Fibroblast of skin of left biceps (primary cell): Measurements from ENCODE around the gene FAM47C.
"Not testable (repeated sequence)": the region's sequence is repeated elsewhere in the genome, so short reads cannot be mapped to it uniquely, and the experiment has no call there.

ENCODE experiments used
- DNase-seq, 2 experiments: peaks; one replicate each; pipeline ENCODE4 v3.0.0-alpha.2; 2013; ENCODE audit warnings: low read depth in 2 of 2

Gene FAM47C

DNA sequence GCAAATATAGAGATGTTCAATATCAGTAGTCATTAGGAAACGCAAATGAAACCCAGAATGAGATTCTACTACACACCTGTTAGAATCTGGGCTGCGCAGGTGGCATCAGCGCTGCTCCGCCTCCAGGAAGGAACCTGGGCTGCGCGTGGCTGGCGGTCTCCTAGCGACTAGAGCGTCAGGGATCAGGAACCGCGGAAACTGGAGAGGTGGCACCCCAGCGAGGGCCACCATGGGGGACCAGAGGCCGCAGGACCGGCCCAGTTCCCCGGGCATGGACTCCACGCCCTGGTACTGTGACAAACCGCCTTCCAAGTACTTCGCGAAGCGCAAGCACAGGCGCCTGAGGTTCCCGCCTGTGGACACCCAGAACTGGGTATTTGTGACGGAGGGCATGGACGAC lies at the start of gene FAM47C:
FAM47C (plus strand) TSS at position 185 of the 400 bp plus-strand sequence; CDS start at position 230, 45 bp downstream.
- DNase-seq: not testable (repeated sequence)

DNA sequence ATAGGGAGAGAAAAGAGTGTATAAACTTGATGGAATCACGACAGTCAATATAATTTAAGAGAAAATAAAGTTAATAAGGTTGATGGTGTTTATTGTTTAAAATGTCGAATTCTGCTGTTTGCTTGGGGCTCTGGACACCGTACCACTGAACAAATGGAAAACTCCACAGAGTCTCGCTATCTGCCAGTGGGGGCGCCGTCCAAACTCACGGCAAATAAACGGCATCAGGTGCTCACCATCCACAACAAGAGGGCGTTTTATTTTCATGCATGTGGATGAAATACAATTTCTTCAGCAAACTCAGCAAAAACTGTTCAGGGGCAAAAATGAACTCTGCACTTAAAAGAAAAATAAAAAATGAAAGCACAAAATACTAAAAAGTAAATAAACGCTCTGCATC lies 46.6 kb upstream of the FAM47C start:
- DNase-seq: no peak

DNA sequence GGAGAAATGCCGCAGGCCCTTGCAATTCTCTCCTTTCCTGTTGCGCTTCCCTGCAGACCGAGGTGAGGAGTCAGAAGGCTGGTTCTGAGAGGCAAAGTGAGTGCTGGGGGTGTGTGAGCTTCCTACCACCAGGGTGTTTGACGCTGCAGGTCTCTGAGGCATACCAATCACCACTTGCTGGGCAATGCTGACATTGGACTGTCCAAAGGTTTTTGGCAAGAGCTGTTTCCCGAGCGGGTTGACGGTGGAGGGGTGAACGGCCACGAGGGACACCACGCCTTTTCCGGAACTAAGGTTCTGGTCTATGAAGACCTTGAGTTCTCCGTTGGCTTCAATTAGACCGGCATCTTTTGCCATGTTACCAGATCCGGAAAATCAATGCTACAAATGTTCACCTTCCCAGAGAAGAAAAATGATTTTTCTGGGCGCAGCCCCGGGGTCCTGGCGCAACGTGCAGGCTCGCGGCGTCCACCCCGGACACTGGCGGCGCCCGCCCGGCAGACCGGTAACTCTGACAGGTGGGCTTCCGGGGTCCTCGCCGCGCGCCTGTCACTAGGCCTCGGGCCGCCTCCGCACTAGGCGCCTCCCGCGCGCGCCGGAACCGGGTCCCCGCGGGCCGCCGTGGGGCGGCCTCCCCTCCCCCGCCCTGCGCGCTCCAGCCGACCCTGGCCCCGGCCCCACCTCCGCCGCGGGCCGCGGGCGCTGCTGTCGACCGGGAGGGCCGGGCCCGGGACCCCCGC lies 44.9 kb upstream of the FAM47C start:
- DNase-seq: no peak

DNA sequence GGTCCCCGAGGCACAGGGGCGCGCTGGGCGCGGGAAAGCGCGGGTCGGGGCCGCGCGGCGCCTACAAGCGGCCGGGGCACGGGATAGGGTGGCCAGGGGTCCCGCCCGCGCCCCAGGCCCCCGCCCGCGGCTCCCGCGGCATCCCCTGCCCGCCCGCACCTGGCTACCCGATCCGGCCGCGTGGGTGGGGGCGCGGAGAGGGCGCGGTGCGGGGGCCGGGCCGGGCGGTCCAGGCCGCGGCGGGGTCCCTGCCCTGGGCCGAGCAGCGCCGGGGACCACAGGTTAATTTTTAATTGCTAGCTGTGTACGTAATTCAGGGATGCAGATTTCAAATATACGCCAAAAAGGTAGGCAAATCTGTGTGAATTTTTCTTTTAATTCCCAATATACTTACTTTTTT lies 44.3 kb upstream of the FAM47C start:
- DNase-seq: no peak

DNA sequence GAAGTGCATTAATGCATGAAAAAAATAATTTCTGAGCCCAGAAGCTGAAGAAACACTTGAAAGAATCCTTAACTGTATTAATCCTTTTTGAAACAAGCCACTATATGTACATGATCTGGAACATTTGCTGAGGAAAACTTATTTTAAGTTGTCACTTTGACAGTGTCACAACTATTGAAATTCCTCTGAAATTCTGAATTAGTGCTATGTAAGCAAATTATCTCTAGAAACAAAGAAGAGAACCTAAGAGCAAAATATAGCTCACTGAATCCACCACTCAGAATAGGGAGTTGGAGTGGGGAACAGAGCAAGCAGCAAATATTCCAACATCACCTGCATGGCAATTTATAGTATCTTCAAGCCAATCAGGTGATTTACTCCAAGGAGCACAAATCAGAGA lies 34.6 kb upstream of the FAM47C start:
- no peak for DNase-seq

DNA sequence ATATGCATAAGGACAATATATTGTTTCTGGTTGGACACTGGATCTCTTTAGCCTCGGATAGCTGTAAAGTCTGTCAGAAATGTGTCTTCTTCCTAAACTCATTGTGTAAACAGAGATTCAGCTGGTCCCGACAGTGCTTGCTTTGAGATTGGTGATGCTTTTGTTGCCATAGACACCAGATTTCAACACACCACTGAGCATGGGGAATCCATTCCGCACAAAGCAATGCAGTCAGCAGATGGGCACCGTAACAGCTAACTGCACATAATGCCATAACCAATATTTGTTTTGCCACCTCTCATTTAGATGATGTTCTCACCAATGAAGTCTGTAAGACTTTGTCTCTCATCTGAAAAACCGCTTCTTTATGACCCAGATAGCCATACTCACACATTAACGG lies 33.3 kb upstream of the FAM47C start:
- DNase-seq: no peak

DNA sequence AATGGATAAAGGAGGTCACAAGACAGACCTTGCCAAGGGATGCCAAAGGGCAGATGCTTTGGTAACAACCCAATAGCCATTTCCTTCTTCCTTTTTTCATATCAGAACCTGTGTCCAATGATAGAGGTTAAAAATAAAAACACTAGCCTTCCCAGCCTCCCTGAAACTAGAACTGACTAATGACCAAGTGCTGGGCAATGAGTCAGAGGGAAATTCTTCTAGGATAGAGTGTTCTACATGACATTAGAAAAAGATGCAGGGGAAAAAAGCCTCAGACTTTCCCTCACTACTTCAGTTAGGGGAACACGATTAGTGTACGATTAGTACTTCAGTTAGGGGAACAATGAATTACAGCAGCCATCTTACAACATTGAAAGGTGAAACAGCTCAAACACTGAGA lies 29.3 kb upstream of the FAM47C start:
- DNase-seq: no peak

DNA sequence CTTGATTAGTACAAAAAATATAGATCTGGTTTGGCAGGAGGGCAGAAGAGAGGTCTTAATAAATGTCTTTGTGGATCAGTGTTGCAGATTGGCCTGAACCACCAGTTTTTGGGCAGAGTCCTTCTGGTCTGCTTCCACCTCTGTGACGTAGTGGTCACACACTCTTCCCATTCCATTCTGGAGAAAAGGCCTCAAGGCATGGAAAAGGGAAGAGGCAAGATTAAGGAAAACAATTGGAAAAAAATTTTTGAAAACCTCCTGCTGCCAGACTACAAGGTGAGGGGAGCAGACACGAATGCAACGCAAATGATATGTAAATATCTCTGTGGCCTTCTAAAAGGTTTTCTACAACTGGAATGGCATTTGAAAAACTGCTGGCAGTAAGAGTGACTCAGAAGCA lies 24.3 kb upstream of the FAM47C start:
- DNase-seq: no peak

DNA sequence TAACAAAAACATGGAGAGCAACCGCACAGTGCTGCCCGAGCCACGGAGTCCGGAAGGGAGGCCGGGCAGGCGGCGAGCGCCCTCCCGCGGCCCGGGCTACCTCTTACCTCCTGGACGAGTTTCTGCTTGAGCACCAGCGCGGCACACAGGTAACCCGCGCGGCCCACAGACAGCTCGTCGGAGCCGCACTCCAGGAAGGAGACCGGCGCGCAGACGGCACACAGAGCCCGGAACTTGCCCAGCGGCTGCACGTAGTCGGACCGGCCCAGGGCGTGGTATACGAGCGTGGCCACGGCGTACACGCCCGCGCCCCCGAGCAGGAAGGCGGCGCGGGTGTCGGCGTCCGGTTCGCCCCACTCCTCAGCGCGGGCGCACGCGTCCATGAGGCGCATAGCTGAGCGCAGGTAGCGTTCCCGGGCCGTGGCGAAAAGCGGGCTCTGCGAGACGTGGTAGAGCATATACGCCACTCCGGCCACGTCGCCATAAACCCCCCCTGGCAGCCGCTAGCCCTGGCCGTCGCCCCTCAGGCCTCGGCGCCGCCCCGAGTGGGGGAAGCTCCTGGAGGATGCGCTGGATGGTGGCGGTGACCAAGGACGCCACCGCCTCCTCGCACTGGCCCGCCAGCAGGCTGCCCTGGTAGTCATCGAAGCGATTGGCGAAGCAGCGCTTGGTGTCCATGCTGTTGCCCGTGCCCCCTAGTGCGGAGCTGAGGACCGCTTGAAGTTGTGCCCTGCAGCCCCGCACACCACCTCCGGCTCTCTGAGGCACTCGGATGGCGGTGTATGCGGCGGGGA lies 22.6 kb upstream of the FAM47C start:
- not testable (repeated sequence) for DNase-seq

DNA sequence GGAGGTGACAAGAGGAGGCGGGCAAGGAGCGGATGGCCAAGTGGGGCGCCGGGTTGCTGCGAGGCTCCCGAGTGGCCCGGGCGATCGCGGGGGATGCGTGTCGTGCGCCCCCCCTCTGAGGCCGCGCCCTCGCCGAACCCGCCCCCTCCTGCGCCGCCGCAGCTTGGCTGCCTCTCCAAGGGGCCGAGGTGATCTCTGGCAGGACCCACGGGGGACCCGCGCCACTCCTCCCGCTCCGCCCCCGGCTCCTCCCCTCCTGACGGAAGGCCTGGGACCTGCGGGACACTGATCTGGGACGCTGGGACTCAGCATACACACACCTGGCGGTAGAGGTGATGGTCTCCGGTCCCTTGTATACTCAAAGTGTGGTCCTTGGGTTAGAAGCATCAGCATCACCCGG lies 21.9 kb upstream of the FAM47C start:
- no peak for DNase-seq

DNA sequence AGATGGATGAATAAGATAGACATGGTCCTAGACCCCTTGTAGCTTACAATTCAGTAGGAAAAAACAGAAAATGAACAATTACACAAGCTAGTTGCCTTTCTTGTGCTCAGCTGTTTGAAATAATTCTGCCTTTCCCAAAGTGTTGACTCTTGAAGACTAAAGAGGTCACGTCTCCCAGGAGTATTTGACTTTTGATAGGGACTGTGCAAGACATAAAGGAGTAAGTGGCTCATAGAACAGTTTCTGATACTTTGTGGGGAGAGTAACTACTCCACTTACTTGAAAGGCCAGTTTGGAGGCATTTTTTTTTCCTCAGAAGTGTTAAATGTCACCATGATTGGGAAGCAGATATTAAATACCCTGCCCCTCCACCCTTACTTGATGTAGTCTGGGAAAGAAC lies 21.0 kb upstream of the FAM47C start:
- DNase-seq: not testable (repeated sequence)

DNA sequence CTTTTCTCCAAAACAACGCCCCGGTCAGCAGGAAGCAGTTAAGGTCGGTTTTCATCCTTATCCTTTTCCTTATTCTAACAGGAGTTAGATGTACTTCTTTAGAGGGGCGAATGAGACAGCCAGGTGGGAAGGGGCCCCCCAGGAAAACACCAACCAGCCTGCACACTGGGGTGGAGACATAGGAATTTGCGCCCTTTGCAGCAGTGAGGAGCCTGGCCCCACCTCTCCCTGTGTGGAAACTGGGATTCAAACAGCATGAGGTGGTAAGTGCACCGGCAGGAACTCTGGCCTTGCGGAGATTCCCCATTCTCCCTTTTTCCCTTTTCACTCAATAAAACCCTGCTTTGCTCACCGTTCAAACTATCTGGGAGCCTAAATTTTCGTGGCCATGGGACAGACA lies 8.0 kb upstream of the FAM47C start:
- no peak for DNase-seq

DNA sequence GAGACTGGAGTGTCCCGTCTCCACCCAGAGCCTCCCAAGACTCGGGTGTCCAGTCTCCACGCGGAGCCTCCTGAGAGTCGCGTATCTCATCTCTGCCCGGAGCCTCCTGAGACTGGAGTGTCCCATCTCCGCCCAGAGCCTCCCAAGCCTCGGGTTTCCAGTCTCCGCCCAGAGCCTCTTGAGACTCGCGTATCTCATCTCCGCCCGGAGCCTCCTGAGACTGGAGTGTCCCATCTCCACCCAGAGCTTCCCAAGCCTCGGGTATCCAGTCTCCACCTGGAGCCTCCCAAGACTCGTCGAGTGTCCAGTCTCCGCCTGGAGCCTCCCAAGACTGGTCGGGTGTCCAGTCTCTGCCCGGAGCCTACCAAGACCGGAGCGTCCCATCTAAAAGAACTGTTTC lies 2.3 kb downstream of the FAM47C start:
- no peak for DNase-seq

DNA sequence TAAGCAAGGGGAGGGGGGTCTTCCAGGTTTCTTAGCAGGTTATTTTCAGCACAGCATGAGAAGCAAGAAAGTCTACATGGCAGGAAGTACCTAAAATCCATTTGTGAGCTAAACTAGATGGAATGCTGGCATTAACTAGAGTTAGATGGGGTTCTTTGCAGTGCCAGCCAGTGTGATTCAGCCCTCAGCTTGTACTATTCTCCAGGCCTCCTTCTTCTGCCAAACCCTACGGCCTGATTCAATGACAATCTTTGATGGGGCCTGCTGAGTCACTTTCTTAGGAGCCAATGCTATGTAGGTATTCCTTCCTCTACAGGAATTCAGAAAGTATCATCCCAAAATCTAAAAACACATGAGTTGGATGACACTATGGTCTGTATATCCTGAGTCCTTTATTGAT lies 26.1 kb downstream of the FAM47C start:
- not testable (repeated sequence) for DNase-seq

DNA sequence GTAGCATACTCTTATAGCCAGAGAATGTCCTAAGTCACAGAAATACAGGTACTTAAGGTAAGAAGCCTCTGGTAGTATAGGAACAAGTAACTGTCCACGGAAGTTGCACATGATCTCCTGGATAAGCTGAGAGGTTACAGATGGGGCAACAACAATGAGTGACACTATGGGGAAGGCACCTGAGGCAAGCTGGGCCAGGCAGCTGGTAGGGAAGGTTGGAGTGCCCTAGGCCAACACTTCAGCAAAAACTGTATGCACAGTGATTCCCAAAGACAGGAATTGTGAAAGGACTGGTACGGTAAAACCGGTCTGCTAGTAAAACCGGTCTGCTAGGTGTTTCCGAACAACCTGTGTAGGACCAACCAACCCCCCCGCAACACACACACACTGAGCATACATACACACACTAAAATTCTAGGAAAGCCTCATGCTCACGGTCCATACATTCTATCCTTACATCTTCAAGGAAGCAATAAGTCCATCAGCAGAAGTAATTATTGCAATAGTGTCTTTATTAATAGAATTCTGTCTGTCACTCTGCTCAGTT lies 28.6 kb downstream of the FAM47C start:
- not testable (repeated sequence) for DNase-seq

DNA sequence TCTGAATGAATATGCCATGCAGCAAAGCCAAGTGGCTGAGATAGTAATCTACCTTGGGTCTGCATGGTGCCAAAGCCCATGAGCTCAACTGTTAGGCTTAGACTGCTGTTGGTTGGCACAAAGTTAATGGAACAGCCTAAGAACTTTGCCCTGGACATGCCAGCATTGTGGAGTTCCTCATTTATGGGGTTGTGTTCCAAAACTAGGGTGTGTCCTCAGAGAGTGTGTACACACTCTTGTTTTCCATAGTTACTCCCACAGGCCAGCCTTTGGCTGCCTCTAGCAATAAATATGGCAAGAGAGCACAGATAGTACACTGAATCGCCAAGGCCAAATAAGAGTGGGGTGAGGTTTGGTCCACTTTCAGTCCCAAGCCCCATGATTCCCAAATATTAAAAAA lies 30.6 kb downstream of the FAM47C start:
- not testable (repeated sequence) for DNase-seq

DNA sequence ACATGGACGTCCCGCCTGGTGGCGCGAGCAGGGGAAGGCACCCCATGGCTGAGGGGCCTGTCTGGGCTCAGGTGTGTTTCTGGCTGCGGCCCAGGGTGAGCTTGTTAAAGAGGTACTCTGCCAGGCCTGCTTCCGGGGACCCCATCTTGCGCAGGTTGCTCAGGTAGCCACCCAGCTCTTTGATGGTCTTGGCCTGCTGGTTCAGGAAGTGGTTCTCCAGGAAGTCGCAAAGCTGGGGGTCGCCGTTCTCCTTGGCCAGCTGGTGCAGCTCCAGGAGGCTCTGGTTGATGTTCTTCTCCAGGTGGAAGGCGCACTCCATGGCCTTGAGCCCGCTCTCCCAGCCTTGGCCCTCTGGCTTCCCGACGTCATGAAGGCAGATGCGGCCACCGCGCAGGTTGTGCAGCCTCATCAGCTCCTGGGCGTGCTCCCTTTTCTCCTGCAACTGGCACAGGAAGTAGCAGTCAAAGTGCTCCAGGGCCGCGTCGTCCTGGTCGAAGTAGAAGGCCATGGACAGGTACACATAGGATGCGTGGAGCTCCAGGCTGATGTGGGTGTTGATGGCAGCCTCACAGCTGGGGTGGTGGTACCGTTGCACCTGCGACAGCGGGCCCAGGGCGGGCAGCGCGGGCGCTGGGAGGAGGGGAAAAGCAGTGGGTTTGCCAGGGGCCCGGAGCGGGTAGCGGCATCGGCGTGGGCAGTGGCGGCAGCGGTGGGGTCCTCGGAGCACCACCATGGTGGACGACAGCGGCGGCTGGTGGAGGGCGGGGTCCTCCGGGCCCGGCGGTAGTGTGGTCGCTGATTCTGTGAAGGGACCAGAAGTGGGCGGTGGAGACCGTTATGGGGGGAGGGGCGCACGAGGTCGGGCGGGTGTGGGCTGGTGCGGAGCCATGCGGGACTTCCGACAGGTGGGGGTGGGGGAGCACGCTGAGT lies 35.1 kb downstream of the FAM47C start:
- not testable (repeated sequence) for DNase-seq

DNA sequence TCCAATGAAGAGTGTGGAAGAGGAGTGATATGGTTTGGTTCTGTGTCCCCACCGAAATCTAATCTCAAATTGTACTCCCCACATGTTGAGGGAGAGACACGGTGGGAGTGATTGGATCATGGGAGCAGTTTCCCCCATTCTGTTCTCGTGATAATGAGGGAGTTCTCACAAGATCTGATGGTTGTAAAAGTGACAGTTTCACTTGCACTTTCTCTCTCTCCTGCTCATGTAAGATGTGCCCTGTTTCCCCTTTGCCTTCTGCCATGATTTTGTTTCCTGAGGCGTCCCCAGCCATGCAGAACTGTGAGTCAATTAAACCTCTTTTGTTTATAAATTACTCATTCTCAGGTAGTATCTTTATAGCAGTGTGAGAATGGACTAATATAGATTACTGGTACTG lies 39.6 kb downstream of the FAM47C start:
- no peak for DNase-seq

DNA sequence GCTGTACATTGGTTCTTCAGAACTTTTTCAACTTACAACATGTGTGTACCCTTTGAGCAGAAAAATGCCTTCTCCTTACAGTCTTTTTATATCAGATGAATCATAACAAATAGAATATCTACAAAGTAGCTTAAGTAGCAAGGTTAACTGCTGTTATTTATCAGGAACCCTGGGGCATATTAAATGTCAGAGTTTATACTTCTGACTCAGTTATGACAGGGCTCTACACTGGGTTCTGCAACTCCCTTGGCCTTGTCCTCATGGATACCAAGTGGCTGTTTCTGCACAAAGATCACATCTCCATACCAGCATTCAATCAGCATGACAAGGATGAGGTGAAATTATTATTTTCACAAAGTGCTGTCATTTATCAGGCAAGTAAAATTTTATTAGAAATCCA lies 49.4 kb downstream of the FAM47C start:
- not testable (repeated sequence) for DNase-seq

DNA sequence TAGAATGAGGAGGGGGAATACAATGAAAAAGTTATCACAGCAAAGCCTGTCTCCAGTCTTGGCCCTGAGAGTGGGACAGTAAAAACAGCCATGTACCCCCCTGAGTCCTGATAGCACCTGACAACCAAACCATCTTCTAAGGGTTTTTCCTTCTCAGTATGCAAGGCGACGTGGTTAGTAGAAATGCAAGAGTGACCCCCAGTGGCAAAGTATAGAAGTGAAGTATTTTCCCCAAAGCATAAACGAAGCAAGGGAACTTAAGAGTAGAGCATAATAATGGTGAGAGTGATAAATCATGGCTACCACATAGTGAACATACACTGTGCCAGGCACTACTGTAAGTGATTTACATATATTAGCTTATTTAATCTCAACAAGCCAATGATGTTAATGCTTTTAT lies 52.8 kb downstream of the FAM47C start:
- DNase-seq: no peak
